SKM-1 treated with dmso at 0.1 percent for 144 hours (cell line): Measurements from ENCODE around the gene TM4SF1.
"Not testable (repeated sequence)": the region's sequence is repeated elsewhere in the genome, so short reads cannot be mapped to it uniquely, and the experiment has no call there.

Experiments used
- DNase-seq: peaks from one replicate; lab custom pipeline; 2025; ENCODE audit not compliant: unreplicated experiment; lab: John Stamatoyannopoulos, UW

TM4SF1 gene

DNA sequence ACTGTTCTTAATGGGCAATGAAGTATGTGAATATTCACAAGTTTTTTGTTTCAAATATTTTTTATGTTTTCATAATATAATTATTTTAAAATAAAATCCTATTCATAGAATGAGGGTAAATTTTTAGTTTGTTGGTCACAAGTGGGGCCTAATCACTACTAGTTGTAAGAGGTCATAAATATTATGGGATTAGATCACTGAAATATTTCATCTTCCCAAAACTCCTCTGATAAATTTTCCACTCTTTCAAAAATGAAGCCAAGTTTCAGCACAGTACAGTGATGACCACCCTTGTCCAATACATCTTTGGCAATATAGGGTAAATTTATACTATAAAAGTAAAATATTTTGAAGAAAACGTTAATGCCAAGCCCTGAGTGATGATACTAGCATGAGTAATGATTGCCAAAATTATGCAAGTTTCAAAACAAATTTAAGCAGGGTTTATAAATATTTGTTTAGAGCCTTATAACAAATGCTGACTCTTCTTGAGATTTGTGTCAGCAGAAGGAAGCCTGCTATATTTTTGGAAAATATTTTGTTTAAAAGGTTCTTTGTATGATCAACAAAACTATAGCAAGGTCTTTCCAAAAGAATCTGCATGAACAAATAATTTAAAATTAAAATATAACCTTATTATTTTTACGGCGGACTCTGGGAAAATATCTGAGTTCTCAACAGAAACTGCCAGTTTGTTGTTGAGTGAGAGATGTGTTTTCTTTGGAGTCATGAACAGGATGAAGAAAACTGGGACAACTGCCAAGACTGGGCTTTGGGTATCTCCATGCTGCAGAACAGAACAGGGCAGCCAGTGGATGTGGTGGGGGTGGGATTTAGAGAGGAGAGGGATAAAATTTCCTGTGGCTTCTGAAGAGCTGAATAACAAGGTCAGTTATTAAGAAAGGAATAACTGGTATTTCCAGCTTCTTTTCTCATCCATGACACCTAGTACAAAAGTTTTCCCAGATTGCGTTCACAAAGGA is 17.9 kb upstream of the TM4SF1 start:
- DNase-seq: no peak

DNA sequence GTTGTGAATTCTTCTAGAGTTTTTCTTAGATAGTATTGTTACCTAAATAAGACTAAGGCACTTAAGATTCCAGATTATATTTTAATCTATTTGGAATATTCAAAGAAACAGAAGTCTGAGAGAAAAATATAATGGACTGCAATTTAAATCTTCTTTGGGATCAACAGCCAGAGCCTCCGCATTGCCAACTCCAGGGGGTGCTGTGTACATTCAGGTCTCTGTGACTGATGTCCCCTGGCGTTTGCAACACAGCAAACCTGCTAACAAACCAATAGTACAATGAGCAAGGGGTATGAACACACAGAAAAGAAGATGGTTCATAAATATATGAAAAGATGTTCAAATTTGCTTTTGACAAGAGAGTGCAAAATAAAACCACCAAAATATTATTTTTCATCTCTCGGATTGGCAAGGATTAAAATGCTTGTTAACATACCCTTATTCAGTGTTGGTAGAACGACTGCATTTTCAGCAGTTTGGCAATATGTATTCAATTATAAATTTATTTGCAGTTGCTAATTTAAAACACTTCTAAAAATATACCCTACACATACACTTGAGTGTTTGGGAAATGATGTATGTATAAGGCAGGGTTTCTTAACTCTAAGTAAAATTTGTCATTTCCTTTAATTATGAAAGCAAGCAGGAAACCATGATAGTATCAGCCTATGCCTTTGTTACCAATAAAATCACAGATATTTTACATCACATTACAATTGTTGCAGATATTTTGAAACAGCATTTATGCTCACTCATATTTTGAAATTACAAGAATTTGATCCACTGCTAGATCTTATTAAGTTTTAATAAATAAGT is 16.1 kb upstream of the TM4SF1 start:
- DNase-seq: peak; percentile 62

DNA sequence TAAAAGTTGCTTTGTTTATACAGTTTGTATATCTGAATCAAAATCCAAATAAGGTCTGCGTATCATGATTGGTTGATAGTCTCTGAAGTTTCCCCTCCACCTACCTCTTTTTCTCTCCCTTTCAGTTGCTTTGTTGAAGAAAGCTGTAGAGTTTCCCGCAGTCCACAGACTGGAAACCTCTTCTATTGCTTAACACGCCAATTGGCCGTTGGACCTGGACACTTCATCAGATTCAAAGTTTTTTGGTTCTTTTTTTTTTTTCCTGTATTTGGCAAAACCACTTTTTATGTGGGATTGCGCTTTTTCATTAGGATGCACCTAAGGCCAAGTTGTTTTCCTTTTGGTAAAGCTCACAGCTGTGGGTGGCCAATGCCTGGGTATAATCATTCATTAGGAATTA is 14.5 kb upstream of the TM4SF1 start:
- no peak for DNase-seq

DNA sequence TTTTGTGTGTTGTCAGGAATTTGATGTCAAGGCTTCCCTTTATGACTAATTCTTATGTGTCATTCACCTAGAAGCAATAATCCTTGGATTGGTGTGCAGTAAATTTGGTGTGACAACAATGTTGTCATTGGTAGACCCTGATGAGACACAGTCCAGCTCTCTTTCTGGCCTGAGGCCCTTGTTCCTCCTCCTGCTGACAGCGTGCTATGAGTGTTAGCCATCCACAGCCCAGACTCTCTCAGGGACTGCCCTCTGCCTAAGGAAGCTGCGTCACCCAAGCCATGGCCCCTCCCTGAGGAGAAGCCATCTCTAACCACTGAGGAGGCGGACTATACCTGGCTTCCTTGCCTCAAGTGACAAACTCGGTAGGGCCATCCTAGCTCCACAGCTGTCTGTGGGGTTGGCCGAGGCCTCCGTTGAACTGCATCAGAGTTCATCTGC is 13.3 kb upstream of the TM4SF1 start:
- DNase-seq: no peak

DNA sequence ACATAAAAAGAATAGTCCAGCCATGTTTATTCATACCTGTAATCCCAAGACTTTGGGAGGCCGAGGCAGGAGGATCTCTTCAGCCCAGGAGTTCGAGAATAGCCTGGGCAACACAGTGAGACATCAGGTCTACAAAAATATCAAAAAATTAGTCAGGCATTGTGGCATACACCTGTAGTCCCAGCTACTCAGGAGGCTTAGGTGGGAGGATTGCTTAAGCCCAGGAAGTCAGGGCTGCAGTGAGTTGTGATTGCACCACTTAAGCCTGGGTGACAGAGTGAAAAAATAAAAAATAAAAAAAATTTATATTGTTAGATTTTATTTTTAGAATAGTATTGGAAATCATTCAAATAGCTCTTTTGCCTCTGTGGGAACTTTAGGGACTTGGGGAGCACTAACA is 12.8 kb upstream of the TM4SF1 start:
- DNase-seq: no peak

DNA sequence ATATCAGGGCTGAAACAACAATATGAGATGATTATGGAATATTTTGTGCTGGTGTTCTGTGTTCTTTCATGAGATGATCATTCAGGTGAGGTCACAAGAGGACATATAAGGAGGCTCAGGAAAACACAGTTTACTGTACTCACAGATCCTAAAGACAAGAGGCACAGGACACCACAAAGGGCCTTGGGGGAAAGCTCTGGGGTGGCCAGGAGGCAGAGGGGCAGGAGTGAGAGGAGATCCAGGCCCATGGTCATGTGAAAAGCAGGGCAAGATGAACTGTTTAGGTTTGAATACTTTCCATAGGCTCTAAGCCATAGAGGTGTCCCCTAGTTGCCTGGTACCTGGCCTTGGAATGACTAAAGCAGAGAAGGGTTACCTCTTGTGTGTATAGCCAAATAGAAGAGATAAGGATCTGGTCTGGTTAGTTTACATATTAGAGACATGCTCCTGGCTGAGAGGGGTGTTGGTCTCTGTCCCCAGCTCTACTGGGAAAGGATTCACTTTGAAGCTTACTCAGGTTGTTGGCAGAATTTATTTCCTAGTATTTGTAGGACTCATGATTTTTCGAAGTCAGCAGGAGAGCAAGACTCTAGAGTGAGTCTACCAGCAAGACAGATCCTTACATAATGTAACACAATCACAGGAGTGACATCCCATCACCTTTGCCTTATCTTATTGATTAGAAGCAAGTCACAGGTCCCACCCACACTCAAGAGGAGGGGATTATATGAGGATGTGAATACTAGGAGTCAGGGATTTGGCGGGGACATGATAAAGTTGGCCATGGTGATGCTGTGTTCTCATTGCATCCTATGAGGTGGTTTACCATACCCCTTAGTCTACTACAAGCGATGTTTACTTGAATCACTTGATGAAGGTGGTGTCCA is 11.3 kb upstream of the TM4SF1 start:
- no peak for DNase-seq

DNA sequence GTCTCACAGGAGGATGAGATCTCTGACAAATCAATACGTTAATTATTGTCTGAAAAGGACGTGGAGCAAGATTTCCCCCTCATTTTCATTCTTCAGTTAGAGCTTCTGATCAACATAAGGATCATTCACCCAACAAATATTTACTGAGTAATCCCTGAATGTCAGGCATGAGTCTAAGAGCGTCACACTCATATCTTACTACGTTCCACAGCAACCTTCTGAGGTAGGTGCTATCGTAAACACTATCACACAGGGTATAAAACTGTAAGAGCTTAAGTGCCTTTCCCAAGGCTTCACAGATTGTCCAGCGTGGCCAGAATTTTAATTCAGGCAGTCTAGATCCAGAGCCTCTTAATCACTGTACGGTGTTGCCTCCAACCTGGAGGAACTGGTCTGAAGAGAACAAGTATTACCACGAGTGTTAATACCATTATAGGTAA is 10.6 kb upstream of the TM4SF1 start:
- no peak for DNase-seq

DNA sequence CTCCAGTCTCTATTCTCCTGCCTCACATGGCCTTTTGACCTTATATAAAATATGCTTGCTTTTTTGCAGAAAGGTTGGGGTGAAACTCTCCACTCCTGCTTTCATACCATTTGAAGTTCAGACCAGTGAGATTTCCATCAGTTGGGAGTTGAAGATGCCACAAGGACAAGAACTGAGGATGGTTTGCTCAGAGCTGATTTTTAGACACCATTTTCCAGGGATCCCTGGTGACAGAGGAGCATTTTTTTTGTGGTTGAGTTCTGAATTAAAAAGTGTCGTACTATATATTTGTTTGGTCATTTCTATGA is 8.8 kb upstream of the TM4SF1 start:
- DNase-seq: no peak

DNA sequence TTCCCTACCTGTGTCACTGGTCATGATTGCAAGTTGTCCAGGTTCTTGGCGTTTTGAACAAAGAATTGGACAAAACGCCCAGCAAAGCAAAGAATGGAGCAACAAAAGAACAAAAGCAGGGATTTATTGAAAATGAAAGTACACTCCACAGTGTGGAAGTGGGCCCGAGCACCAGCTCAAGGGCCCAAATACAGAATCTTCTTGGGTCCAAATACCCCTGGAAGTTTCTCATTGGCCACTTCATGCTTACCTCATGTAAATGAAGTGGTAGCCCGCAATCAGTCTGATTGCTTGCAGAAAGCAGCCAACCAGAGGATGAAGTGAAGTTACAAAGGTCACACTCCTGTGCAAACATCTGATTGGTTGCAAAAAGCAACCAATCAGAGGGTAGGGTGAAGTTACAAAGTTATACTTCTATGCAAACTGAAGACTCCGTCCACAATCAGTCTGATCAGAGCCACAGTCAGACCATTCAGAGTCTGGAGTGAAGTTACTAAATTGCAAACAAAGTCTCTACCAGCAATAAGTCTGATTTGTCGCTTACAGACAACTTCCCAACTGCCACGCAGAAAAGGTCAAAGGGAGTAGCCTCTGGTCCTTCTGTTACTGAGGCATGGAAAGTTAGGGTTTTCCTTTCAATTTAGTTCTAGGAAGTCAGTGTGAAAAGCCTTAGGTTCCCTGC is 8.3 kb upstream of the TM4SF1 start:
- DNase-seq: no peak

DNA sequence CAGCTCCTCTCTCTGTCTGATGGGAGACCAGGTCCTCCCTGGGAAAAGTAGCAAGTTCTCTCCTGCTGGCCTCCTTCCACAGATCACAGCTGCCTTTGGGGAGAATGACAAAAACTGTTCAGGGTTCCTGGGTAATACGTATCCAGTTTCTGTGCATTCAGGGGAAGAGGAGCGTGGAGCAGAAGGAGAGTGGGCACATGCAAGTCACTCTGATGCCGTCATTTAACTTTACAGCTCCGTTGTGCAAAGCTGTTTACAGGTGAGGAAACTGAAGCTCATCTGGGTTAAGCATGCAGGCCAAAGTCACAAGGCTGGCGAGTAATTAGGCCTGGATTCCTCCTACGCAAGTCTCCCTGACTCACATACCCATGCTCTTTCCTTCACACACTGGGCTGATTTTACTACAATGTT is 7.5 kb upstream of the TM4SF1 start:
- no peak for DNase-seq

DNA sequence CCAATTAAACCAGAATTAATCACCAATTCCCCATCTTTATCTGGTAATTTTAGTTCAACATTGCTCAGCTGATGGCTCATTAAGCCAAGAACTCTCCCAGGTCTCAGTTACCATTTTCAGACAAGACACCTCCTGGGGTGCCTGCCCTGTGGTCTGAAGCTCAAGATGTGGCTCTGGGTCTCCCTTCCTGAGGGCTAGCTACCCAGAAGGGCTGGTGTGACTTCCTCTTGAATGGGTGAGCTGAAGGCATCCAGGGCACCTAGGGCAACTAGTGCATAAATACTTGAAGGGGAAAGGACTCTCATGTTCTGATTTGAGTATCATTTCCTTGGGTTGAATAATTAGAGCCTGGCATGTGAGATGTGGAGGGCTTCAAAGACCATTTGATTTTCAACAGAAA is 6.7 kb upstream of the TM4SF1 start:
- DNase-seq: no peak

DNA sequence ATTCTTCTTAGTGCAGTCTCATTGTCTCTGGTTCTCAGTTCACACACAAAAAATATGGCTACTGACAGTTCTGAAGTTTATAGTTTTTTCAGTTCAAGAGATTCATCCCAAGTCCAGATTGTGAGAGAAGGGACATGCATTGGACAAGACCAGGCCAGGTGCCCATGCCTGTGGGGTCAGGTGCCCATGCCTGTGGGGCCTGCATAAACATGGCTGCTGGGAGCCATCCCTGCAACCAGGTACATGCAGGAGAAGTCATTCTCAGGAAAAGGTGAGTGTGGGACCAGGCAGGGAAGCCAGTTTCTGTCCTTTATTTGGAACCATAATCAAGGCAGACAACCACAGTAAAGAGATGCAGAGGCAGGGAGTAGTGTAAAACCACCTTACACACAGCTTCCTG is 6.3 kb upstream of the TM4SF1 start:
- DNase-seq: no peak

DNA sequence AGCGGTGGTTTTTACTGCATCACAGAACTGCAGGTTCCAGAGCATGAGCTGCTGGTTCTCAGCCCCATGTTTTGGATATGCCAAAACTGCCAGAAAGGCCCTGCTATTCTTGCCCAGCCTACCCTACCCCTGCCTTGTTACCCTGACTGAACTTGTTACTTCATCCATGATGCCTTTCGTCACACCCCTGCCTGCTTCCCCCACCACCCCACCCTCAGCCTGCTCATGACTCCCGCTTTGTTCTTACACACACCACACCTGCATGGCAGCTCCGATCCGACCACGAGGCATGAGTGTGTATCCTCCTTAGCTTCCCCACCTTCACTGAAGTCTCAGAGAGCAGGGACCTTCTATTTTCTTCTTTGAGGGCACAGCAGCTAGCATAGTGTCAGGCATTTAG is 5.1 kb upstream of the TM4SF1 start:
- no peak for DNase-seq

DNA sequence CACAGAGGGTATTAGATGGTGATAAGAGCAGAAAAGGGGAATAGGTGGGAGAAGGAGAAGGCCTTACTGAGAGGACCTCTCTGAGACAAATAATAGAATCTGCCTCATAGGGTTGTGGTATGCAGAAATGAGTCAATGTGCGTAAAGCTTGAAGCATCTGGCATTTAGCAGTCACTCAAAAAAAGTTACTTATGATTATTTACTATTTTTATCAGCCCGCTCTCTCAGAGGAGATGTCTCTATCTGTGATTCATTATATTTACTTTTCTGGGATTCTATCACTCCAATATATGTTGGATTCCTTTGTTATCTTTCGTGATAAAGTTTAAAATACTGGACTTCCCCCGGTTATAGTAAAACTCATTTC is 4.6 kb upstream of the TM4SF1 start:
- DNase-seq: no peak

DNA sequence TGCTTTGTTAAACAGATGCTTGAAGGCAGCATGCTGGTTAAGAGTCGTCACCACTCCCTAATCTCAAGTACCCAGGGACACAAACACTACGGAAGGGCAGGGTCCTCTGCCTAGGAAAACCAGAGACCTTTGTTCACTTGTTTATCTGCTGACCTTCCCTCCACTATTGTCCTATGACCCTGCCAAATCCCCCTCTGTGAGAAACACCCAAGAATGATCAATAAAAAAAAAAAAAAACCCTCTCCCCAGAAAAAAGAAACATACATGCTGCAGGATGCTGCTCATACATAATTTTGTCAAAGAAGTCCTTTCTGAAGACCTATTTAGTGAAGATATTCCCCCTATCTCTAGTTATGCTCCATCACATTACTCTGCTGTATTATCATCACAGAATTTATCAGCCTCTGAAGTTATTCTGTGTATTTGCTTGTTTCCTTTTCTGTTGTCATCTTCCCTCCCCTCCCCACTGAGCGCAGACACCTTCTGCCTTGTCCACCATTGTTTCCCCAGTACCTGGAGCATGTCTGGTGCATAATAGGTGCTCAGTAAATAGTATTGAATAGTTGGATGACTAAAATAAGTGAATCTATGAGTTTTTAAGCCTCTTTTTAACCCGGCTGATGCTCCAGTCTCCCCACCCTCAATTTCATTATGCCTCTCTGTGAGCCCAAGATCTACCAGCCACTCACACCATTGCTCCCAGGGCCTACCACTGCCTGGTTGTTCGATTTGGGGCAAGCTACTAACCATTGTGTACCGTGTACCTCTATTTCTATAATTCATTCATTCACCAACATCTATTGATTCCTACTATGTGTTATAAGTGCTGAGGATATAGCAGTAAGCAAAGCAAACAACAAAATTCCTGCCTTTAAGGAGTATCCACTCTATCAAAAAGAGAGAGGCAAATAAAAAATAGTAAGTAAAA is 4.0 kb upstream of the TM4SF1 start:
- no peak for DNase-seq

DNA sequence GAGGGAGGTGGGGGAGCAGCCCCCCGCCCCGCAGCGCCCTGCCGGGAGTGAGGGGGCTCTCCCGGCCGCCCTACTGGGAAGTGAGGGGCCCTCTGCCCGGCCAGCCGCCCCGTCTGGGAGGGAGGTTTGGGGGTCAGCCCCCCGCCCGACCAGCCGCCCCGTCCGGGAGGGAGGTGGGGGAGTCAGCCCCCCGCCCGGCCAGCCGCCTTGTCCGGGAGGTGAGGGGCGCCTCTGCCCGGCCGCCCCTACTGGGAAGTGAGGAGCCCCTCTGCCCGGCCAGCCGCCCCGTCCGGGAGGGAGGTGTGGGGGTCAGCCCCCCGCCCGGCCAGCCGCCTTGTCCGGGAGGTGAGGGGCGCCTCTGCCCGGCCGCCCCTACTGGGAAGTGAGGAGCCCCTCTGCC is 2.8 kb upstream of the TM4SF1 start:
- not testable (repeated sequence) for DNase-seq

DNA sequence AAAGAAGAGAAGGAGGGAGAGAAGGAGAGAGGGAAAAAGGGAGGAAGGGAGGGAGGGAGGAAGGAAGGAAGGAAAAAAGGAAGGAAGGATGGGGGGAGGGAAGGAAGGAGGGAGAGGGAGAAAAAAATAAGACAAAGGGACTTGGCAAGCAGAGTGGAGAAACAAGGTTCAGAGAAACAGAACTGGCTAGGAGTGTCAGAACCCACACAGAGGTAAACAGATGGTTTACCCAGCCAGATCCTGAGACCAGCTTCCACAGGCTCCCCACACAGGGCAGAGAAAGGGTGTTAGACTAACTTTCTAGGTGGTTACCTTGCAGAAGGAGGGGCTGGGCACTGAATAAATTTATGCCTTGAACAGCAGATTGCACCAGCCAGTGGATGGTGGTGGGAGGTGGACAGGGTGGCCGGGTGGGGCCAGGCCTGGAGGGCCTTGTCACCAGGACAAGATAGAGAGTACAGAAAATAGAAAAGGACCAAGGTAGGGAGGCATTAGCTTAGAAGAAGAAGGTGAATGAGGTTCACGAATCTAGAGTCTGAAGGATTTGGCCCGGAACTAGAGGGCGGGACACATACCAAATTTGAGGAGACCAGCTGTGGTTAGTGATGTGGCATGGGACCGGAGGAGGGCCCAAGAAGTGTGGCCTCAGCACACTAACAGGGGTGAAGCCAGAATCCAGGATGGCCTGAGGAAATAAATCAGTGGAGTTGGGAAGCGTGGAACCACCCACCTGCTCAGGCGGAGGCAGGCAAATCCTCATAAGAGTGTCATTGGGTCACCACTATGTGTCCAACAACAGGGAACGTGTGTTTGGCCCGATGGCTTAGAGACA is 1.2 kb upstream of the TM4SF1 start:
- no peak for DNase-seq

DNA sequence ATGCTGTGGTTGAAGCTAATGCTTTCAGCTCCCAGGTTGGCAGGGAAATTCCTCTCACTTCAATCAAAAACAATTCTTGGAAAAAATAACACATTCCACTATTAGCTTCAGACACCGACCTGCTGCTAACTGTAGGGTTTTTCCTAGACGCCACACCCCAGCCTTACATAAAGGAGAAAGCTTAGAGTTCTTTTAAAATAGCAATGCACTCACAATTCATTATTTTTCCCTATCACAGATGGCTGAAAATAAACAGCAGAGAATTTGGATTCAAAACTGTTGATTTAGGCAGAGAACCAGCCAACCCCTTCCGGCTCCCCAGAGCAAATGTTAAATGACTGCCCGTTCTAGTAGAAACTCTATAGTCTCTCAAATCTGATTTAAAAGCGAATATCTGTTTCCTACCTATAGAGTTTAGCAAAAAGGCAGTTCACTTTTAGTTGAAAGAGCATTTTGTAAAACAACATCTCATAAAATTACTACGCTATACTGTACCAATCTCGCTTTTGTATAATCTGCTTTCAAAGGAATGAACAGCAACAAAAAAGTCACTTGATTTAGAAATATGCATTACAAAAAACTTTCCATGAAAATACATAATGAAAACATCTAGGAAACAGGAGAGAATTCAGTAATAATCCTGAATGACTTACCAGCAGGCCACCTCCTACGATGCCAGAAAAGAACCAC is 586 bp downstream of the TM4SF1 start:
- no peak for DNase-seq
